HEK293 (cell line): Measurements from ENCODE around the gene HERPUD2.

Experiments
- CTCF ChIA-PET: fragments of 350-600 bp; formaldehyde crosslinking; extraction: SDS; loops from one replicate; lab custom pipeline; 2021; ENCODE audit warnings: antibody characterized with exemption; lab: Yijun Ruan, JAX
- POLR2A ChIA-PET: fragments of 300-600 bp; formaldehyde crosslinking; extraction: SDS; loops from one replicate; lab custom pipeline; 2020; ENCODE audit warnings: antibody characterized with exemption, inconsistent platforms; lab: Yijun Ruan, JAX
- H3K27ac ChIP-seq: fragments of 200-500 bp; sonication (Bioruptor generic); 2 replicates; pipeline ENCODE4 v1.5.1; 2014; ENCODE audit warnings: low read depth, low read length, control low read depth, inconsistent platforms; ENCODE audit errors: extremely low read depth
- H3K36me3 ChIP-seq, 2 experiments: fragments of 200-500 bp in 1 of 2; sonication (Bioruptor generic) in 1 of 2; 1 replicate in 1 of 2; 2 replicates in 1 of 2; pipeline ENCODE4 v1.5.1; 2014 to 2017; ENCODE audit warnings: inconsistent platforms in 2 of 2, low read length in 2 of 2; ENCODE audit not compliant: control insufficient read depth in 2 of 2, insufficient read depth in 1 of 2
- H3K4me1 ChIP-seq: fragments of 200-500 bp; sonication (Bioruptor generic); 2 replicates; pipeline ENCODE4 v1.5.1; 2014; ENCODE audit warnings: mild to moderate bottlenecking, low read length, inconsistent platforms; ENCODE audit not compliant: control insufficient read depth, insufficient read depth
- H3K4me3 ChIP-seq: 2 replicates; pipeline ENCODE4 v1.5.1; 2011; ENCODE audit warnings: low read depth, mild to moderate bottlenecking, control low read depth, low read length, moderate library complexity
- H3K9me3 ChIP-seq: fragments of 200-500 bp; sonication (Bioruptor generic); 2 replicates; pipeline ENCODE4 v1.5.1; 2014; ENCODE audit warnings: low read depth, low read length, inconsistent platforms; ENCODE audit not compliant: control insufficient read depth, insufficient read depth
- BCL6B ChIP-seq: fragments of 450-650 bp; formaldehyde crosslinking; IDR thresholded peaks from 2 replicates; pipeline ENCODE4 v1.5.1; 2017; ENCODE audit warnings: missing biosample characterization, missing genetic modification characterization
- GFI1B ChIP-seq: fragments of 450-650 bp; formaldehyde crosslinking; IDR thresholded peaks from 2 replicates; pipeline ENCODE4 v1.5.1; 2016; ENCODE audit warnings: missing biosample characterization, missing genetic modification characterization
- HOXC10 ChIP-seq: sonication (generic); formaldehyde crosslinking; IDR thresholded peaks from 2 replicates; pipeline ENCODE4 v1.8.1; 2023; ENCODE audit warnings: mild to moderate bottlenecking, missing genetic modification reagents
- WT1 ChIP-seq: fragments of 450-650 bp; formaldehyde crosslinking; IDR thresholded peaks from 2 replicates; pipeline ENCODE4 v1.5.1; 2016; ENCODE audit warnings: missing biosample characterization, missing genetic modification characterization
- ZBTB10 ChIP-seq: fragments of 450-650 bp; formaldehyde crosslinking; IDR thresholded peaks from 2 replicates; pipeline ENCODE4 v1.5.1; 2016; ENCODE audit warnings: missing biosample characterization, missing genetic modification characterization
- ZFP3 ChIP-seq: fragments of 450-650 bp; formaldehyde crosslinking; IDR thresholded peaks from 2 replicates; pipeline ENCODE4 v1.5.1; 2016; ENCODE audit warnings: low read depth, missing biosample characterization, missing genetic modification characterization
- ZNF10 ChIP-seq: fragments of 450-650 bp; formaldehyde crosslinking; IDR thresholded peaks from 2 replicates; pipeline ENCODE4 v1.5.1; 2017; ENCODE audit warnings: missing biosample characterization, missing genetic modification characterization
- ZNF169 ChIP-seq: fragments of 450-650 bp; formaldehyde crosslinking; IDR thresholded peaks from 2 replicates; pipeline ENCODE4 v1.5.1; 2016; ENCODE audit warnings: missing biosample characterization, missing genetic modification characterization
- ZNF174 ChIP-seq: fragments of 450-650 bp; formaldehyde crosslinking; IDR thresholded peaks from 2 replicates; pipeline ENCODE4 v1.5.0; 2017; ENCODE audit warnings: missing biosample characterization, mild to moderate bottlenecking, missing genetic modification characterization
- ZNF211 ChIP-seq: fragments of 450-650 bp; formaldehyde crosslinking; IDR thresholded peaks from 2 replicates; pipeline ENCODE4 v1.5.1; 2016; ENCODE audit warnings: low read depth, missing biosample characterization, missing genetic modification characterization
- ZNF214 ChIP-seq: fragments of 450-650 bp; formaldehyde crosslinking; IDR thresholded peaks from 2 replicates; pipeline ENCODE4 v1.5.1; 2017; ENCODE audit warnings: missing biosample characterization, mild to moderate bottlenecking, missing genetic modification characterization, borderline replicate concordance
- ZNF221 ChIP-seq: fragments of 450-650 bp; formaldehyde crosslinking; IDR thresholded peaks from 2 replicates; pipeline ENCODE4 v1.5.1; 2017; ENCODE audit warnings: missing biosample characterization, missing genetic modification characterization, borderline replicate concordance
- ZNF223 ChIP-seq: fragments of 450-650 bp; formaldehyde crosslinking; IDR thresholded peaks from 2 replicates; pipeline ENCODE4 v1.5.1; 2016; ENCODE audit warnings: missing biosample characterization, missing genetic modification characterization
- ZNF292 ChIP-seq: fragments of 450-650 bp; formaldehyde crosslinking; IDR thresholded peaks from 2 replicates; pipeline ENCODE4 v1.5.1; 2016; ENCODE audit warnings: low read depth, missing biosample characterization, missing genetic modification characterization, borderline replicate concordance
- ZNF311 ChIP-seq: fragments of 450-650 bp; formaldehyde crosslinking; IDR thresholded peaks from 2 replicates; pipeline ENCODE4 v1.5.1; 2017; ENCODE audit warnings: missing biosample characterization, missing genetic modification characterization, borderline replicate concordance
- ZNF426 ChIP-seq: fragments of 450-650 bp; formaldehyde crosslinking; IDR thresholded peaks from 2 replicates; pipeline ENCODE4 v1.5.1; 2017; ENCODE audit warnings: missing biosample characterization, missing genetic modification characterization, mild to moderate bottlenecking, inconsistent platforms, moderate library complexity
- ZNF658 ChIP-seq: fragments of 450-650 bp; formaldehyde crosslinking; IDR thresholded peaks from 2 replicates; pipeline ENCODE4; 2016; ENCODE audit warnings: missing biosample characterization, missing genetic modification characterization
- ZNF660 ChIP-seq: fragments of 450-650 bp; IDR thresholded peaks from 2 replicates; pipeline ENCODE4 v1.5.1; 2018; ENCODE audit warnings: missing biosample characterization, mild to moderate bottlenecking, missing genetic modification characterization
- ZNF785 ChIP-seq: fragments of 450-650 bp; formaldehyde crosslinking; IDR thresholded peaks from 2 replicates; pipeline ENCODE4 v1.5.1; 2016; ENCODE audit warnings: missing biosample characterization, missing genetic modification characterization
- ZNF791 ChIP-seq: fragments of 450-650 bp; formaldehyde crosslinking; IDR thresholded peaks from 2 replicates; pipeline ENCODE4 v1.5.1; 2016; ENCODE audit warnings: missing biosample characterization, missing genetic modification characterization
- TF ChIP-seq, protein P1 (sequence below): fragments of 450-650 bp; formaldehyde crosslinking; IDR thresholded peaks from 2 replicates; pipeline ENCODE4 v1.5.1; 2016; ENCODE audit warnings: missing biosample characterization, missing genetic modification characterization
- TF ChIP-seq, protein P2 (sequence below): fragments of 450-650 bp; formaldehyde crosslinking; IDR thresholded peaks from 2 replicates; pipeline ENCODE4 v1.5.1; 2016; ENCODE audit warnings: missing biosample characterization, missing genetic modification characterization

HERPUD2 gene

DNA sequence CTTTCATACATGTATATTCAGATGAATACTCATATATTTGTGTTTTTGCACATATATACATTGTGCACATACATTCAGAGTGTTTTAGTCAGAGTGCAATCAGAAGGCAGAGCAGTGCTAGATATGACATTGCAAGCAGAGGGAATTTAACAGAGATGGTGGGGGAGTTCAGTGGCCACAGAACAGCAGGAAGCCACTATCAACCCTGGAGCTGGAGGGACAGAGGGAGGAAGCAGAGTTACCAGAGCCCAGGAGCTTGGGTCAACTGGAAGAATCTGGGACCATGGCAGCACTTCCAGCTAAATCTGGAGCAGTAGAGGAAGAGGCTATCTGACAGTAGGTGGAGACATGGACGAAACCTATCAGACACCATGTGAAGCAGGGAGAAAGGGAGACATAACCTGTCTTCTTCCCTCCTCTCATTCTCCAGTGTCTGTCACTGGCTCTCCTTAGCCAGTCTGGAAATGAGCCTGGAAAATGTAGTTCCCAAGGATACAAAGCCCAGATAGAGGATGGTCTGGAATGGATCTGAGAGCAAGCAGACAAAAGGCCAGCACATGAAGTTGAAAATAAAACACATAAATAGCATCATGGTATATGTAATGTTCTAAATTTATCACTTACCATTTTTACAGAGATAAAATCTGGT lies 33.6 kb upstream of the HERPUD2 start:
- Histone ChIP-seq H3K36me3 (no peaks in the 10 kb centered on the region), H3K27ac (no peak overlapping the region), H3K4me1 (no peaks in the 10 kb centered on the region), H3K9me3 (no peaks in the 10 kb centered on the region), H3K4me3 (no peak overlapping the region)
- ChIA-PET POLR2A (interaction anchor here (1.0 kb wide), 1 partner anchor 72 kb away, joined by 5 read pairs; the partner anchor contains the start of gene SEPTIN7), CTCF (no interaction called here)
- TF ChIP-seq BCL6B (tag by site-specific recombination) = no peak

DNA sequence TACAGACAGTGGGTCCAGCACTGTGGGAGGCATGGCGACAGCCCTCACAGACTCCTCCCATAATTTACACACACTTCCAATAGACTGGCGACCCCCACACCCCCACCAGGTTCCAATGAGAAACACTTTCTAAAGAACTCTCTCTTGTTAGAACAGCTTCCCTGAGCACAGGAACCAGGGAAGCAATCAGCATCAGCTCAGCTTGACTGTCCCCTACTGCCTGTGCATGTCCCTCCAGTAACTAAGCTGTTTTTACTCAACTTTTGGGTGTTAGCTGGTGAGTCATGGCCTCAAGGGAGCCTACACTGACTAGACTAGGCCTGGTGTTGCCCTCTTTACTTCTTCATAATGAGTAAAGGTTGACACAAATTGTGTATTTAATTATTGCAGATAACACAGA lies 32.6 kb upstream of the HERPUD2 start:
- H3K27ac ChIP-seq = no peak overlapping the region
- TF ChIP-seq ZBTB10 = no peak
- no peak for TF ChIP-seq ZNF785
- TF ChIP-seq HOXC10 (CRISPR knock-in tag) = no peak
- TF ChIP-seq ZNF791 (tag by site-specific recombination) = no peak
- TF ChIP-seq WT1 (tag by site-specific recombination) = no peak
- no peak for TF ChIP-seq ZNF292 (tag by site-specific recombination)
- TF ChIP-seq ZNF223 (tag by site-specific recombination) = no peak
- TF ChIP-seq ZNF311 = no peak
- TF ChIP-seq ZNF221 = no peak
- no peak for TF ChIP-seq ZNF658 (tag by site-specific recombination)
- TF ChIP-seq ZNF169 = no peak
- no peak for TF ChIP-seq ZFP3 (tag by site-specific recombination)
- no peak for TF ChIP-seq ZNF174 (tag by site-specific recombination)
- TF ChIP-seq ZNF660 (tag by site-specific recombination) = no peak
- no peaks in the 10 kb centered on the region for H3K9me3 ChIP-seq
- ChIA-PET CTCF (interaction anchor here (0.6 kb wide), 2 partner anchors 18 to 179 kb away, joined by 3 read pairs; no protein-coding TSS in a partner anchor), POLR2A (interaction anchor here (1.0 kb wide), 1 partner anchor 73 kb away, joined by 5 read pairs; the partner anchor contains the start of gene SEPTIN7)
- no peaks in the 10 kb centered on the region for H3K36me3 ChIP-seq
- H3K4me3 ChIP-seq = no peak overlapping the region
- H3K4me1 ChIP-seq = no peaks in the 10 kb centered on the region

DNA sequence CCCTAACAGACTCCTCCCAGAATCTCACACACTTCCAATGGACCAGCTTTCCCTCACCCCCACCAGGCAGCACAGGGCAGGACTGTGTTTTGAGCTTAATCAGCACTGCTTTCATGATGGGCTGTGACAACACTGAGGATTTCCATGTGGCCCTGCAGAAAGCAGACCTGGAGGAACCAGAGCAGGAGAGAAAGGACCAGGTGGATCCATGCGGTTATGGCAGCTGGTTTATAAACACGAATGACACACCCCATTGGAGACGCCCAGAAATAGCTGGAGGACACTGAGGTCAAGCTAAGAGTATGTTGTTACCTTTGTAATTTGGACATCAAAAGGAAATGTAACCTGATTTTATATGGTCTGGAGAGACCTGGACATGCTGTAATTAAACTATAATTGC lies 31.7 kb upstream of the HERPUD2 start:
- Histone ChIP-seq H3K9me3 (no peaks in the 10 kb centered on the region), H3K27ac (no peak overlapping the region), H3K36me3 (no peaks in the 10 kb centered on the region), H3K4me3 (no peak overlapping the region), H3K4me1 (no peaks in the 10 kb centered on the region)
- CTCF ChIA-PET = interaction anchor here (0.7 kb wide), 1 partner anchor 19 kb away, joined by 3 read pairs; no protein-coding TSS in a partner anchor
- POLR2A ChIA-PET = no interaction called here
- TF ChIP-seq ZFP3 (tag by site-specific recombination) (no peak), ZNF211 (tag by site-specific recombination) (no peak), ZNF660 (tag by site-specific recombination) (no peak), ZNF214 (no peak), ZNF10 (no peak), GFI1B (tag by site-specific recombination) (no peak), ZNF426 (no peak)
- TF ChIP-seq, protein P1, sequence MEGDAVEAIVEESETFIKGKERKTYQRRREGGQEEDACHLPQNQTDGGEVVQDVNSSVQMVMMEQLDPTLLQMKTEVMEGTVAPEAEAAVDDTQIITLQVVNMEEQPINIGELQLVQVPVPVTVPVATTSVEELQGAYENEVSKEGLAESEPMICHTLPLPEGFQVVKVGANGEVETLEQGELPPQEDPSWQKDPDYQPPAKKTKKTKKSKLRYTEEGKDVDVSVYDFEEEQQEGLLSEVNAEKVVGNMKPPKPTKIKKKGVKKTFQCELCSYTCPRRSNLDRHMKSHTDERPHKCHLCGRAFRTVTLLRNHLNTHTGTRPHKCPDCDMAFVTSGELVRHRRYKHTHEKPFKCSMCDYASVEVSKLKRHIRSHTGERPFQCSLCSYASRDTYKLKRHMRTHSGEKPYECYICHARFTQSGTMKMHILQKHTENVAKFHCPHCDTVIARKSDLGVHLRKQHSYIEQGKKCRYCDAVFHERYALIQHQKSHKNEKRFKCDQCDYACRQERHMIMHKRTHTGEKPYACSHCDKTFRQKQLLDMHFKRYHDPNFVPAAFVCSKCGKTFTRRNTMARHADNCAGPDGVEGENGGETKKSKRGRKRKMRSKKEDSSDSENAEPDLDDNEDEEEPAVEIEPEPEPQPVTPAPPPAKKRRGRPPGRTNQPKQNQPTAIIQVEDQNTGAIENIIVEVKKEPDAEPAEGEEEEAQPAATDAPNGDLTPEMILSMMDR (tag by site-specific recombination) = no peak
- TF ChIP-seq, protein P2, sequence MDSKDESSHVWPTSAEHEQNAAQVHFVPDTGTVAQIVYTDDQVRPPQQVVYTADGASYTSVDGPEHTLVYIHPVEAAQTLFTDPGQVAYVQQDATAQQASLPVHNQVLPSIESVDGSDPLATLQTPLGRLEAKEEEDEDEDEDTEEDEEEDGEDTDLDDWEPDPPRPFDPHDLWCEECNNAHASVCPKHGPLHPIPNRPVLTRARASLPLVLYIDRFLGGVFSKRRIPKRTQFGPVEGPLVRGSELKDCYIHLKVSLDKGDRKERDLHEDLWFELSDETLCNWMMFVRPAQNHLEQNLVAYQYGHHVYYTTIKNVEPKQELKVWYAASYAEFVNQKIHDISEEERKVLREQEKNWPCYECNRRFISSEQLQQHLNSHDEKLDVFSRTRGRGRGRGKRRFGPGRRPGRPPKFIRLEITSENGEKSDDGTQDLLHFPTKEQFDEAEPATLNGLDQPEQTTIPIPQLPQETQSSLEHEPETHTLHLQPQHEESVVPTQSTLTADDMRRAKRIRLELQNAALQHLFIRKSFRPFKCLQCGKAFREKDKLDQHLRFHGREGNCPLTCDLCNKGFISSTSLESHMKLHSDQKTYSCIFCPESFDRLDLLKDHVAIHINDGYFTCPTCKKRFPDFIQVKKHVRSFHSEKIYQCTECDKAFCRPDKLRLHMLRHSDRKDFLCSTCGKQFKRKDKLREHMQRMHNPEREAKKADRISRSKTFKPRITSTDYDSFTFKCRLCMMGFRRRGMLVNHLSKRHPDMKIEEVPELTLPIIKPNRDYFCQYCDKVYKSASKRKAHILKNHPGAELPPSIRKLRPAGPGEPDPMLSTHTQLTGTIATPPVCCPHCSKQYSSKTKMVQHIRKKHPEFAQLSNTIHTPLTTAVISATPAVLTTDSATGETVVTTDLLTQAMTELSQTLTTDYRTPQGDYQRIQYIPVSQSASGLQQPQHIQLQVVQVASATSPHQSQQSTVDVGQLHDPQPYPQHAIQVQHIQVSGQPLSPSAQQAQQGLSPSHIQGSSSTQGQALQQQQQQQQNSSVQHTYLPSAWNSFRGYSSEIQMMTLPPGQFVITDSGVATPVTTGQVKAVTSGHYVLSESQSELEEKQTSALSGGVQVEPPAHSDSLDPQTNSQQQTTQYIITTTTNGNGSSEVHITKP (tag by site-specific recombination) = no peak
